ENCODE measurements around the gene RAD51B.
A peak's percentile ranks its signal among the peaks of the same experiment; 100 is the strongest.

Gene RAD51B

GRCh38 chr14:68538639-68539038, 719.1 kb downstream of the RAD51B start:
- H3K4me3 ChIP-seq (ENCODE audit: low read length) = no peak overlapping the region
- no peak for DNase-seq (ENCODE audit: low read depth, low spot score)

GRCh38 chr14:68539241-68539737, 719.7 kb downstream of the RAD51B start:
- DNase-seq (ENCODE audit: low read depth, low spot score) = no peak
- H3K4me3 ChIP-seq (ENCODE audit: low read length) = no peak overlapping the region

GRCh38 chr14:68539789-68540188, 720.2 kb downstream of the RAD51B start:
- no peak overlapping the region for H3K4me3 ChIP-seq (ENCODE audit: low read length)
- no peak for DNase-seq (ENCODE audit: low read depth, low spot score)

GRCh38 chr14:68541178-68541896, 721.8 kb downstream of the RAD51B start:
- no peak for DNase-seq (ENCODE audit: low read depth, low spot score)

GRCh38 chr14:68542346-68542745, 722.8 kb downstream of the RAD51B start:
- no peak overlapping the region for H3K4me3 ChIP-seq (ENCODE audit: low read length)
- DNase-seq (ENCODE audit: low read depth, low spot score) = no peak

More at GRCh38 chr14:68541178-68541896, 721.8 kb downstream of the RAD51B start:
- H3K4me3 ChIP-seq (ENCODE audit: low read length) = no peak overlapping the region

- H3K4me3 ChIP-seq (ENCODE audit: low read length) = no peak overlapping the region
- DNase-seq (ENCODE audit: low read depth, low spot score) = no peak
Observed at GRCh38 chr14:68543516-68543915, 723.9 kb downstream of the RAD51B start.

- DNase-seq (ENCODE audit: low read depth, low spot score) = no peak
- no peak overlapping the region for H3K4me3 ChIP-seq (ENCODE audit: low read length)
Observed at GRCh38 chr14:68544081-68544892, 724.7 kb downstream of the RAD51B start.

- no peak overlapping the region for H3K4me3 ChIP-seq (ENCODE audit: low read length)
- DNase-seq (ENCODE audit: low read depth, low spot score) = no peak
Observed at GRCh38 chr14:68546839-68547238, 727.3 kb downstream of the RAD51B start.

GRCh38 chr14:68547305-68548193, 728.0 kb downstream of the RAD51B start:
- no peak overlapping the region for H3K4me3 ChIP-seq (ENCODE audit: low read length)
- DNase-seq (ENCODE audit: low read depth, low spot score) = no peak

GRCh38 chr14:68548194-68549076, 728.9 kb downstream of the RAD51B start:
- no peak overlapping the region for H3K4me3 ChIP-seq (ENCODE audit: low read length)
- no peak for DNase-seq (ENCODE audit: low read depth, low spot score)

GRCh38 chr14:68550338-68550715, 730.7 kb downstream of the RAD51B start:
- DNase-seq (ENCODE audit: low read depth, low spot score) = no peak
- no peak overlapping the region for H3K4me3 ChIP-seq (ENCODE audit: low read length)

- DNase-seq (ENCODE audit: low read depth, low spot score) = no peak
- H3K4me3 ChIP-seq (ENCODE audit: low read length) = no peak overlapping the region
Observed at GRCh38 chr14:68551045-68551683, 731.6 kb downstream of the RAD51B start.

GRCh38 chr14:68552075-68552474, 732.5 kb downstream of the RAD51B start:
- H3K4me3 ChIP-seq (ENCODE audit: low read length) = no peak overlapping the region
- no peak for DNase-seq (ENCODE audit: low read depth, low spot score)

- DNase-seq (ENCODE audit: low read depth, low spot score) = no peak
Observed at GRCh38 chr14:68552602-68553001, 733.0 kb downstream of the RAD51B start.

GRCh38 chr14:68553311-68553710, 733.7 kb downstream of the RAD51B start:
- DNase-seq (ENCODE audit: low read depth, low spot score) = no peak
- no peak overlapping the region for H3K4me3 ChIP-seq (ENCODE audit: low read length)

More at GRCh38 chr14:68552602-68553001, 733.0 kb downstream of the RAD51B start:
- H3K4me3 ChIP-seq (ENCODE audit: low read length) = no peak overlapping the region

GRCh38 chr14:68554231-68554630, 734.7 kb downstream of the RAD51B start:
- H3K4me3 ChIP-seq (ENCODE audit: low read length) = no peak overlapping the region
- DNase-seq (ENCODE audit: low read depth, low spot score) = no peak

GRCh38 chr14:68556253-68556652, 736.7 kb downstream of the RAD51B start:
- H3K4me3 ChIP-seq (ENCODE audit: low read length) = no peak overlapping the region
- no peak for DNase-seq (ENCODE audit: low read depth, low spot score)

GRCh38 chr14:68557648-68558047, 738.1 kb downstream of the RAD51B start:
- peak; percentile 28 for DNase-seq (ENCODE audit: low read depth, low spot score)
- no peak overlapping the region for H3K4me3 ChIP-seq (ENCODE audit: low read length)

Measured in Jurkat, Clone E6-1 (cell line).